Stimulated activated CD4-positive, alpha-beta T cell treated with anti-CD3 and anti-CD28 coated beads, Interleukin-12 subunit alpha, Interleukin-12 subunit beta, amount 100 ng/mL, for 24 hours (primary cell): Measurements from ENCODE around the gene LCN10.
"Not testable (repeated sequence)": the region's sequence is repeated elsewhere in the genome, so short reads cannot be mapped to it uniquely, and the experiment has no call there.

ENCODE experiments used
- DNase-seq, 2 experiments: peaks; one replicate each; pipeline ENCODE4 v3.0.0-alpha.2; 2020; ENCODE audit warnings: low read depth in 2 of 2

Gene LCN10

GRCh38 chr9:136771907-136772415 is 29.2 kb upstream of the LCN10 start:
- no peak for DNase-seq

DNA sequence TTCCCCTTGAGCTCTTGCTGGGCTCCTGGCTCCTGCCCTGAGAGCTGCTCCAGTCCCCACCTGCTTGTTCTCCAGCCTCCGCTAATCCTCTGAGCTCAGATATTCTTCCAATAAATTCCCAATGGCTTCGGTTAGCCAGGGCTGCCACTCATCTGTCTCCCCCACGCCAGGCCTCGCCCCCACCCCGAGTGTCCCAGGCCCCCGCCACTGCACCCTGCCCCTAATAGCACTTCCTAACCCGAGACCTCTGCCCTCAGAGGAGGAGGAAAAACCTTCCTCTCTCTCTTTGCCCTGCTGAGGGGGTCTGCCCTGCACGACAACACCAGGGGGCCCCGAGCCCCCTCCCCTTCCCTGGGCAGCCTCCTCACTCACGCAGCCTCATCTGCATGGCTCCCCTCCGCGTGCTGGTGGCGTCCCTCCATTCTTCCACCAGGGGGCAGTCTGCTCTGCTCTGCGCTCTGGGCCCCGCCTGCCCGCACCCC is 27.0 kb upstream of the LCN10 start:
- DNase-seq: peak in 1 of 2 experiments; percentile 53

GRCh38 chr9:136766410-136767120 is 23.8 kb upstream of the LCN10 start:
- DNase-seq: not testable (repeated sequence)

DNA sequence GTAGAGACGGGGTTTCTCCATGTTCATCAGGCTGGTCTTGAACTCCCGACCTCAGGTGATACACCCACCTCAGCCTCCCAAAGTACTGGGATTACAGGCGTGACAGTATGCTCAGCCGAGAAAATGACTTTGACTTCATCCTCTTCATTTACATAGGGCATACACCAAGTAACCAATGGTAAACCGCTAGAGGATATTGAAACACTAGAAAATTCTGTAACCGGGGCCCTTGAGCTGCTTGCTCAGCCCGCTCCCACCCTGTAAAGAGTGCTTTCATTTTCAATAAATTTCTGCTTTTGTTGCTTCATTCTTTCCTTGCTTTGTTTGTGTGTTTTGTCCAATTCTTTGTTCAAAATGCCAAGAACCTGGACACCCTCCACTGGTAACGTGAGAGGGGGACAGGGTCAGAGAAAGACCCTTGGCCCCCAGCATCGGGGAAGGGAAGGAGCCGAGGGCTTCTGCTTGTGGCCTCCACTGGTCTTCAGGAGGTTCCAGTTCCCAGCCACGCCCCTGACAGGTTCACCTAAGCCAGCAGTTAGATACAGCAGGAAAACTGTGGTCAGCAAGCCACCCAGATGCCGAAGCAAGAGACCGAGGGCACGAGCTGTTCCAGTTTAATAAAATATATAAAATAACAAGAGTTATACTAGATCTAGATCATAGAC is 23.1 kb upstream of the LCN10 start:
- not testable (repeated sequence) for DNase-seq

- DNase-seq: no peak
Measured at GRCh38 chr9:136765041-136765440, 22.3 kb upstream of the LCN10 start.

- DNase-seq: no peak
Measured at GRCh38 chr9:136764301-136764891, 21.7 kb upstream of the LCN10 start, which contains the start of gene LCN15. TSS of gene LCN15 (minus strand) at chr9:136764518. CDS start at chr9:136764488, 30 bp downstream.

GRCh38 chr9:136763649-136764035 is 20.9 kb upstream of the LCN10 start:
- DNase-seq: no peak

GRCh38 chr9:136762915-136763648 is 20.3 kb upstream of the LCN10 start:
- peak in 1 of 2 experiments; percentile 55 for DNase-seq

- no peak for DNase-seq
Measured at GRCh38 chr9:136762221-136762691, 19.5 kb upstream of the LCN10 start.

- no peak for DNase-seq
Measured at GRCh38 chr9:136761545-136761981, 18.8 kb upstream of the LCN10 start.

DNA sequence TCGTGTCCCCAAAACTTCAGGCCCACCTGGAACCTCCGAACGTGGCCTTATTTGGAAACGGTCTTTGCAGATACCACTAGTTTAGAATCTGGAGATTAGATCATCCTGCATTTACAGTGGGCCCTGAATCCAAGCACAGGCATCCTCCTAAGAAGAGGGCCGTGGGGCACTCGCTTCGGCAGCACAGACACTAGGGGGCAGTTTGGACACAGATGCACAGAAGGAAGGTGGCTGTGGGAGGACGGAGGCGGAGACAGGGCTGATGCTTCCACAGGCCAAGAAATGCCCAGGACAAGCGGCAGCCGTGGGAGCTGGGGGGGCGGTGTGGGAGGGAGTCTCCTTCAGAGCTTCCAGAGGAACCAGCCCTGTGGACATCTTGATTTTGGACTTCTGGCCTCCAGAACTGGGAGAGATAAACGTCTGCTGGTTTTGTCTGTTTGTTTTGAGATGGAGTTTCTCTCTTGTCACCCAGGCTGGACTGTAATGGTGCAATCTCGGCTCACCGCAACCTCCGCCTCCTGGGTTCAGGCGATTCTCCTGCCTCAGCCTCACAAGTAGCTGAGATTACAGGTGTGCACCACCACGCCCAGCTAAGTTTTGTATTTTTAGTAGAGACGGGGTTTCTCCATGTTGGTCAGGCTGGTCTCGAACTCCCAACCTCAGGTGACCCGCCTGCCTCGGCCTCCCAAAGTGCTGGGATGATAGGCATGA is 18.2 kb upstream of the LCN10 start:
- not testable (repeated sequence) for DNase-seq

DNA sequence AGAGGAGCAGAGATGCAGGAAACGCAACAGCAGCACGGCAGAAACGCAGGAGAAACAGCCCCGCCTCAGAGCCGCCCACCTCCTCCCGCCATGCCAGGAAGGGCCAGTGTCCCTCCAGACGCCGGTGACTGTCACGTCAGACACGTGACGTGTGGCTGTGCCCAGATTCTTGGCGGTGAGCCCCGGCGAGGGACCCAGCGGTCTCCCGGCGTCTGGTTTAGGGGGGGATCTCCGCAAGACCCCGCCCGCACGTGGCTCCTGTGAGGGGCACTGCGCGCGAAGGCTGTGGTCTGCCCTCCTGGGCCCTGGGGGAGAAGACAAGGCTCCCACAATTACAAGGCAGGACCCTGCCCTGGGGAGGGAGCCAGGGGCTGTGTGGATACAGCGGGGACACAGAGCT is 17.7 kb upstream of the LCN10 start:
- no peak for DNase-seq

DNA sequence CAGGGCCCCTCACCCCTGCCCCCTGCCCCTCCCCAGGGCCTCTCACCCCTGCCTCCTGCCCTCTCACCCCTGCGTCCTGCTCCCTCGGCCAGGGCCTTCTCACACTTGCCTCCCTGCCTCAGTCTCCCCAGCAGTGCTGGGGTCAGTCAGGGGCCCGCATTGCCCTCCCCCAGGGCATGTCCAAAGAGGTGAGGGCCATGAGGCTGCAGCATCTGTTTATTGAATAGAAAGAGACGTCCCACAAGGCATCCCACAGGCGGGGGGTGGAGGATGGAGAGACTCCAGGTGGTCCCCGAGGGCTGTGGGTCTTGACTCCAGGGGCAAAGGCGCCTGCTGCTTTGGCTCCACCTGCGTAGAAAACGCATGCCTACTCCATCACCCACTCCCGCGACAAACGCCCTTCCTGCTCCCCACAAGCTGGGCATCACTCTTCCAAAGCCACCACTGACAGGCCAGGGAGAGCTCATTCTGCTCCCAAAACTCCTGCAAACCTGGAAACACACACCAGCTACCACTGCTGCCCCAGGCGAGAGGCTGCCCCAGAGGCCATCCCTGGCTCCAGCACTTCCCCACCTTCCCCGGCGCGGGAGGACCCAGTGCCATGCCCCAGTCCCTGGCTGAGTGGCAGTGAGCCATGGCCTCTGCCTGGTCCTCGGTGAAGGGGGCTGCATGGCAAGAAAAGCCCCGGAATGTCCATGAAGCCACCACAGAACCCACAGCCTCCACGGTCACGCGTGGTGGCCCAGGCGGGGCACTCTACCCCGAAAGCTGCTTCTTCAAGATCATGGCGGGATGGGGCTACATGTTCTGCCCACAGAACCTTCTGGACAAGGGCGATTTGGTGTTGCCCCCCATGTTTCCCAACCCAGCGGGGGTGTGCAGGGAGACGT is 16.9 kb upstream of the LCN10 start:
- no peak for DNase-seq

- no peak for DNase-seq
Measured at GRCh38 chr9:136759001-136759400, 16.3 kb upstream of the LCN10 start.

- DNase-seq: no peak
Measured at GRCh38 chr9:136757751-136758140, 15.0 kb upstream of the LCN10 start.

GRCh38 chr9:136757328-136757727 is 14.6 kb upstream of the LCN10 start:
- no peak for DNase-seq

- no peak for DNase-seq
Measured at GRCh38 chr9:136756836-136757235, 14.1 kb upstream of the LCN10 start.

- no peak for DNase-seq
Measured at GRCh38 chr9:136756134-136756438, 13.3 kb upstream of the LCN10 start.

- DNase-seq: not testable (repeated sequence)
Measured at GRCh38 chr9:136755302-136756133, 12.8 kb upstream of the LCN10 start.
